HUES48 (cell line): ENCODE results near the gene CHMP2B.
"Not testable (repeated sequence)": the region's sequence is repeated elsewhere in the genome, so short reads cannot be mapped to it uniquely, and the experiment has no call there.

Source experiments
- H3K27ac ChIP-seq: one replicate; pipeline ENCODE4 v1.7.0; 2013; ENCODE audit warnings: low read depth, low read length, inconsistent platforms
- H3K27me3 ChIP-seq: 2 replicates; pipeline ENCODE4 v1.6.1; 2013; ENCODE audit warnings: mild to moderate bottlenecking, low read length; ENCODE audit not compliant: control insufficient read depth, insufficient read depth
- H3K36me3 ChIP-seq: 2 replicates; pipeline ENCODE4 v1.6.1; 2013; ENCODE audit warnings: low read length; ENCODE audit not compliant: control insufficient read depth, insufficient read depth
- H3K4me1 ChIP-seq: 2 replicates; pipeline ENCODE4 v1.6.1; 2013; ENCODE audit warnings: mild to moderate bottlenecking, low read length; ENCODE audit not compliant: control insufficient read depth, insufficient read depth
- H3K4me3 ChIP-seq: 2 replicates; pipeline ENCODE4 v1.5.1; 2013; ENCODE audit warnings: mild to moderate bottlenecking, low read depth, low read length
- H3K9ac ChIP-seq: 2 replicates; pipeline ENCODE4 v1.6.1; 2013; ENCODE audit warnings: mild to moderate bottlenecking, low read depth, low read length, moderate library complexity
- H3K9me3 ChIP-seq: 2 replicates; pipeline ENCODE4 v1.6.1; 2013; ENCODE audit warnings: low read length; ENCODE audit not compliant: control insufficient read depth, insufficient read depth

The CHMP2B gene

DNA sequence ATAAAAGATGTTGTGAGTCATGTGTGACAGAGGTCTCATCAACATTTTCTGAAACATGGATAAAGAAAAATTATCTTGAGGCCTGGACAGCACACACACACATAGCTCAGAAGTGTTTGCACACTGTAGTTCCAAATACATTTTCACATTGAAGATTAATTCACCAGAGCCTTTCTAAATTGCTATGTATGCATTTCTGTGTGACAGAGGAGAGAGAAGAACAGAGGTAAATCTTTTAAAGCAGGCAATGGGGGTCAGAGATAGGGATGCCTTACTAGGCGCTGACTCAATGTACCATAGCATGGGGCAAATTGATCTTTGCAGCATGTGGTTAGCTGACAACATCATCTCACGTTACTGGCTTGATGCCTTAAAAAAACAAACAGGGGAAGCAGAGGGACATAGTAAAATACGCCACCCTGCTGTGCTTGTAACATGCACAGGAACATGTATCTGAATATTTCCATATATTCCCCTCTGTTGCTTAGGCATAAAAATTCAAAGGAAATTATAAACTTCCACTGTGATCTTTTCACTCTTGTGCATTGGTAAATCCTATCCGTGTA, 41.6 kb downstream of the CHMP2B start:
- no peaks in the 10 kb centered on the region for H3K36me3 ChIP-seq
- no peak overlapping the region for H3K27ac ChIP-seq
- H3K4me1 ChIP-seq, result no peaks in the 10 kb centered on the region
- no peak overlapping the region for H3K9ac ChIP-seq
- no peaks in the 10 kb centered on the region for H3K9me3 ChIP-seq
- no peak overlapping the region for H3K4me3 ChIP-seq
- no peaks in the 10 kb centered on the region for H3K27me3 ChIP-seq

DNA sequence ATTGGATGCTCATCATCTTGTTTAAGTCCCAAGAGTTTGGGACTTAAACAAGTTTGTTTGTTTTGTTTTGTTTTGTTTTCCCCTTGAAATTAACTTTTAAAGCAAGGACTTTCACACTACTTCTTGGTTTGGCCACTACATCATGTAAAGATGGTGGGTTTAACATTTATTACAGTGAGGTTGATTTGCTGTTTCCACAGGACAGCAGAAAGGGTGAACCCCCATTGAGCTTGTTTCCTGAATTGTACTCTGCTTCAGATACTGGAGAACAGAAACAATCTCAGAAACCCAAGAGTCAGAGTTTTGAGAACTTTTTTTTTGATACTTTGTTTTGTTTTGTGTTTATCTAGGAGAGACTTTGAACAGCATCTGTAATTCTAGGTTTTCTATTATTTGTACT, 42.6 kb downstream of the CHMP2B start:
- Histone ChIP-seq H3K9ac (no peak overlapping the region), H3K4me3 (no peak overlapping the region), H3K36me3 (no peaks in the 10 kb centered on the region), H3K4me1 (no peaks in the 10 kb centered on the region), H3K27me3 (no peaks in the 10 kb centered on the region), H3K9me3 (no peaks in the 10 kb centered on the region), H3K27ac (no peak overlapping the region)

DNA sequence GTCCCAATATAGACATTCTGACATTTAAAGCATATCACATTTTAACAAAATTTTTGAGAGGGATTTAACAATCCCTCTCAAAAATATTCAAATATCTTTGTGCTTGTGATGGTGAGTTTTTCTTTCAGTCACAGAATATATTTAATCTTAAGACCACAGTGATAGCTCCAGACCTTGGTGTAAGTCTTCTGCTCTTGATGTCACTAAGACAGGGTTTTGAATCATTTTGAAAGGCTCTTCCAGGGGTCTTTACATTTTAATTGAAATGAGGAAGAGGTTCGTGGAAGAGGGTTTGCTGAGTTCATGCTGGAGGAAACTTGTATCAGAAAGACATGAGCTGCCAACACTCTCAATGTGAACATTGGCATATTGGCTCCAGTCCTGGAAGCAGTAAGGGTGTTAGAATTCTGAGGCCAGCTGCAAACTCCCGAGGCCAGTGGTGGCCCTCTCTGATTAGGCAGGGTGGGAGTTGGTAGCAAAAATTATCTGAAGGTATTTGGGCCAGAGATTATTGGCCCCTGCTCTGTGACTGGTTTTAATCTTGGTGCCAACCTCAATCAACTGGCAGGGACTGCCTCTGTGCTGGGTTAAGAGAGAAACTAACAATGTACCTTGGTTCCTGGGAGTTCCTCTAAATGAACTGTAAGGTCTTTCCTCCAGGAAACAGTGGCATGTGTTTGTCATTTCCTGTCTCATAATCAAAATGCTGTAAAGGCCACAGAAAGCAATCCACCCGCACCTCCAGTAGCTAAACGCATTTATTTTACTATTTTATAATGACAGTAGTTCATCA, 44.0 kb downstream of the CHMP2B start:
- no peaks in the 10 kb centered on the region for H3K27me3 ChIP-seq
- no peaks in the 10 kb centered on the region for H3K36me3 ChIP-seq
- H3K4me3 ChIP-seq, result no peak overlapping the region
- no peaks in the 10 kb centered on the region for H3K4me1 ChIP-seq
- no peak overlapping the region for H3K9ac ChIP-seq
- no peak overlapping the region for H3K27ac ChIP-seq
- H3K9me3 ChIP-seq, result no peaks in the 10 kb centered on the region

DNA sequence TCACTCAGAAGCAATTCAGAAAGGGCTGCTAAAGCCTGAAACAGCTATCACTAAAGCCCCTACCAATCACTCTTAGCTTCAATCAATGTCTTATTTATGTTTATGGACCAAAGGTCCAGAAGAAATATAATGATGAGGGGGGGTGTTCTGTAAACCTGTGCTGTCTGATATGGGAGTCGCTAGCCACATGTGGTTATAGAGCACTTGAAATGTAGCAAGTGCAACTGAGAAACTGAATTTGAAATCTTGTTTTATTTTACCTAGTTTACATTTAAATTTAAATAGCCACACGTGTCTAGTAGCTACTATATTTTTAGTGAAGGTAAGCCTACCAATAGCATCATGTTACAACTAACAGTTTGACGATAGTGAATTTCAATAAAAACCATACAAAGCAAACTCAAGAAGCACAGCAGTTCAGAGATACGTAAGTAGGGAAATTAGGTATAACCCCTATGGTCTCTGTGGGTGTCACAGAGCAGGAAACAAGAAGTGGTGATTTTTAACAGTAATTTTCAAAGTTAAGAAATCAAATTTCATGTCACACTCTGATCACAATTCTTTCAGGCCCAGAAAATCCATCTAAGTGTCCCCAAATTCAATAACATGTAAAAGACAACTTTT, 45.7 kb downstream of the CHMP2B start:
- Histone ChIP-seq H3K27ac (no peak overlapping the region), H3K9me3 (no peaks in the 10 kb centered on the region), H3K9ac (no peak overlapping the region), H3K4me1 (no peaks in the 10 kb centered on the region), H3K36me3 (no peaks in the 10 kb centered on the region), H3K27me3 (no peaks in the 10 kb centered on the region), H3K4me3 (no peak overlapping the region)

DNA sequence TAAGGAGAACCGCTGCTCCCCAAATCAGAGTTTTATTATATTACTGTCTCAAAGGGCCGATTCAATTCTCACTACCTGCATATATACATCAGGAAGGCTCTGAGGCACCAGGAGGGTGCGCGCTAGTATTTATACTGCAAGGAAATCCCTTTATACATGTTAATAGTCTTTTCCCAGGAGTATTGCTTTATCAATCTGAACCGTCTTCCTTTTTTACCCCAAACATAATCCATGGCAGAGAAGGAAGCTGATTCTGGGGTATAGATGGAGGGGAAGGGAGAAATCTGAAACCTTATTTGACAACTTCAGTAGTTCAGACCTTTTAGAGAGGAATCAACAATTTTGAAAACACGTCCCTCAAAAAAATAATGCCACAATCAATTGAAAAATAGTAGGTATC, 49.4 kb downstream of the CHMP2B start, which contains the start of gene POU1F1:
Gene POU1F1 (minus strand): TSS at position 101 of the 400 bp plus-strand sequence. CDS start 122 bp downstream, outside the sequence.
- no peaks in the 10 kb centered on the region for H3K27me3 ChIP-seq
- no peaks in the 10 kb centered on the region for H3K4me1 ChIP-seq

DNA sequence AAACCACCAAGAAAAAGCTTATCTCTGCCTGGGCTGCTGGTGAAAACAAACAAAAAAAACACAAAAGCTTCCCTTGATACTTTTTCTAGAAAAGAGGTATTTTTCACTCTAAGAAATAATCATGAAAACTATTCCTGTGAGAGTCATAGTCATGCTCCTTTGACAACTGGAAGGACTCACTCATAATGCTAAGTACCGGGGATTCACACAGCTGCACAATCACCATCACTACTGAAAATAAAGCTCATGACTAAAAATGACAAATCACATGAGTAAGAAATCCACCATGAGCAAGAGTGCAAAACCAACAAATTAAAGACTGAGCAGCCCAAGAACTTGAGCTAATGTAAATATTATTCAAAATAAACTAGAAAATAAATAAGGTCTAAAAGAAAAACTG, 59.9 kb downstream of the CHMP2B start:
- no peak overlapping the region for H3K4me3 ChIP-seq
- no peaks in the 10 kb centered on the region for H3K36me3 ChIP-seq
- H3K4me1 ChIP-seq, result no peaks in the 10 kb centered on the region
- H3K27ac ChIP-seq, result no peak overlapping the region
- H3K27me3 ChIP-seq, result no peaks in the 10 kb centered on the region
- no peaks in the 10 kb centered on the region for H3K9me3 ChIP-seq
- no peak overlapping the region for H3K9ac ChIP-seq

More for the DNA sequence above, 49.4 kb downstream of the CHMP2B start, which contains the start of gene POU1F1:
- Histone ChIP-seq H3K9me3 (no peaks in the 10 kb centered on the region), H3K9ac (no peak within 1 kb of the TSS), H3K36me3 (no peaks in the 10 kb centered on the region), H3K27ac (no peak within 1 kb of the TSS), H3K4me3 (no peak within 1 kb of the TSS)

DNA sequence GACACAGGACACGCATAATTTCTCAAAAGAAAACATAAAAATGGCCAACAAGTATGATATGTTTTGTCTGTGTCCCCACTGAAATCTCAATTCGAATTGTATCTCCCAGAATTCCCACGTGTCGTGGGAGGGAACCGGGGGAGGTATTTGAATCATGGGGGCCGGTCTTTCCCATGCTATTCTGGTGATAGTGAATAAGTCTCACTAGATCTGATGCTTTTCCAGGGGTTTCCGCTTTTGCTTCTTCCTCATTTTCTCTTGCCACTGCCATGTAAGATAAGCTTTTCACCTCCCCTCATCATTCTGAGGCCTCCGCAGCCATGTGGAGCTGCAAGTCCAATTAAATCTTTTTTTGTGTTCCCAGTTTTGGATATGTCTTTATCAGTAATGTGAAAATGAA, 61.3 kb downstream of the CHMP2B start:
- no peak overlapping the region for H3K9ac ChIP-seq
- no peaks in the 10 kb centered on the region for H3K4me1 ChIP-seq

DNA sequence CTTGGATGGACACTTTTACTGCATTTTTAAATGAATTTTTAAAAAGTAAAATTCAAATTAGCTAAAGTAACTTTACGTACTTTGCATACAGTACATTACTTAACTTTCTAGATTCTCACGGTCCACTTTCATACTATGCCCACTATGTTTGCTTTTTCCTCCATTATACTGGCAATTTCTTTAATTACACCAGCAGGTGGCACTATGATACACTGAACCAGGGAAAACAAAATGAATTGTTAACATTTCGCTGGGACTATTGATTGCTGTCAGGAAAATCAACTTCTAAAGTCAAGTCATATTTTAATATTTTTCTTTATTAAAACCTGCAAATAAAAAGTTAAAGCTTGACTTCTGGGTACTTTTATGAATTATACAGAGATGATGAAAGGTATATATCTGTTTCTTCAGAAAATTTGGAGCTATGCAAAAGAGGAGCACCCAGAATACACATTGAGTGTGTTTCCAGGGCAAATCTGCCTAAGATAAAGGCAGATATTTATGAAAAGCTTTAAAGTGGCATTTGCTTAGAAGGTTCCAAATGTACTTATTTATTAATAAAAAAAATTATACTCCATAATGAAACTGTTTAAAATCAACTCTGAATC, 71.1 kb downstream of the CHMP2B start:
- Histone ChIP-seq H3K4me3 (no peak overlapping the region), H3K9ac (no peak overlapping the region), H3K27ac (no peak overlapping the region), H3K4me1 (no peaks in the 10 kb centered on the region), H3K9me3 (no peaks in the 10 kb centered on the region), H3K27me3 (no peaks in the 10 kb centered on the region), H3K36me3 (no peaks in the 10 kb centered on the region)

More for the DNA sequence above, 61.3 kb downstream of the CHMP2B start:
- Histone ChIP-seq H3K9me3 (no peaks in the 10 kb centered on the region), H3K27ac (no peak overlapping the region), H3K36me3 (no peaks in the 10 kb centered on the region), H3K27me3 (no peaks in the 10 kb centered on the region), H3K4me3 (no peak overlapping the region)

DNA sequence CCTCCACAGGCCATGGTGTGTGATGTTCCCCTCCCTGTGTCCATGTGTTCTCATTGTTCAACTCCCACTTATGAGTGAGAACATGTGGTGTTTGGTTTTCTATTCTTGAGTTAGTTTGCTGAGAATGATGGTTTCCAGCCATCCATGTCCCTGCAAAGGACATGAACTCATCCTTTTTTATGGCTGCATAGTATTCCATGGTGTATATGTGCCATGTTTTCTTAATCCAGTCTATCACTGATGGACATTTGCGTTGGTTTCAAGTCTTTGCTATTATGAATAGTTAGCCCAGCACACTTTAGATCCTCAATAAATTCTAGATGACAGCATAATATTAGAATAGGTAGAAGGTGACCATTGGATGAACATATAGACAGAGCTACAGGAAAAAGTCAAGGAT, 77.9 kb downstream of the CHMP2B start:
- H3K4me3 ChIP-seq, H3K27ac ChIP-seq, H3K4me1 ChIP-seq, H3K27me3 ChIP-seq, H3K36me3 ChIP-seq, H3K9me3 ChIP-seq, H3K9ac ChIP-seq: not testable (repeated sequence)
